Measurements from ENCODE around the gene FYB2.

FYB2 gene

GRCh38 chr1:56790036-56790435 is 29.2 kb downstream of the FYB2 start:
- TF ChIP-seq, protein P1, sequence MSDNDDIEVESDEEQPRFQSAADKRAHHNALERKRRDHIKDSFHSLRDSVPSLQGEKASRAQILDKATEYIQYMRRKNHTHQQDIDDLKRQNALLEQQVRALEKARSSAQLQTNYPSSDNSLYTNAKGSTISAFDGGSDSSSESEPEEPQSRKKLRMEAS (IDR thresholded peaks at IDR 0.05; ENCODE audit: low read depth, low read length): no peak
- no peak for TF ChIP-seq CTCF (IDR thresholded peaks at IDR 0.05; ENCODE audit: low read depth, low read length)
- TF ChIP-seq MYC (IDR thresholded peaks at IDR 0.05; ENCODE audit: low read depth, low read length): no peak
- TF ChIP-seq POLR2A (IDR thresholded peaks at IDR 0.05; ENCODE audit: extremely low read depth, insufficient read length): no peak
- H3K4me3 ChIP-seq (ENCODE audit: low read depth, low read length): no peak overlapping the region
- DNase-seq (ENCODE audit: low read depth): no peak

GRCh38 chr1:56788588-56788987 is 30.6 kb downstream of the FYB2 start:
- H3K4me3 ChIP-seq (ENCODE audit: low read depth, low read length): no peak overlapping the region
- TF ChIP-seq CTCF (IDR thresholded peaks at IDR 0.05; ENCODE audit: low read depth, low read length): no peak
- TF ChIP-seq, protein P1 (IDR thresholded peaks at IDR 0.05; ENCODE audit: low read depth, low read length): no peak
- TF ChIP-seq POLR2A (IDR thresholded peaks at IDR 0.05; ENCODE audit: extremely low read depth, insufficient read length): no peak
- no peak for DNase-seq (ENCODE audit: low read depth)

DNA sequence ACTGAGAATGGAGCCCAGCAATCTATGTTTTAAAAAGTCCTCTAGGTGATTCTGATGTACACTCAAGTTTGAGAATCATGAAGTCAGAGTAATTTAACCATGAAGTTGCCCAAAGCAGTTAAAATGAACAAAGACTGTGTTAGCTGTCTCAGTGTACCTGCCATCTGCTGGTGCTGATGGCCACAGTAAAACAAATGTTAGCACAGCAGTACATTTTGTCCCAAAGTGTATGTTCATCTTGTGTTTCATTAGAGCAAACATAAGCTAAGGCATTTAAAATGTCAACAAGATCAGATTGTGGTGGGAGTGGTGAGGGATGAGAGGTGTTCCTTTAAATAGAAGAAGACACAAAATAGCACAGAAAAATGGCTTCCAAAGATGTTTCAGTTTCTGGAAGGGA is 31.1 kb downstream of the FYB2 start:
- DNase-seq (ENCODE audit: low read depth): no peak
- H3K4me3 ChIP-seq (ENCODE audit: low read depth, low read length): no peak overlapping the region
- TF ChIP-seq POLR2A (IDR thresholded peaks at IDR 0.05; ENCODE audit: extremely low read depth, insufficient read length) (no peak), CTCF (IDR thresholded peaks at IDR 0.05; ENCODE audit: low read depth, low read length) (no peak), MYC (IDR thresholded peaks at IDR 0.05; ENCODE audit: low read depth, low read length) (no peak)
- TF ChIP-seq, protein P1 (IDR thresholded peaks at IDR 0.05; ENCODE audit: low read depth, low read length): no peak

DNA sequence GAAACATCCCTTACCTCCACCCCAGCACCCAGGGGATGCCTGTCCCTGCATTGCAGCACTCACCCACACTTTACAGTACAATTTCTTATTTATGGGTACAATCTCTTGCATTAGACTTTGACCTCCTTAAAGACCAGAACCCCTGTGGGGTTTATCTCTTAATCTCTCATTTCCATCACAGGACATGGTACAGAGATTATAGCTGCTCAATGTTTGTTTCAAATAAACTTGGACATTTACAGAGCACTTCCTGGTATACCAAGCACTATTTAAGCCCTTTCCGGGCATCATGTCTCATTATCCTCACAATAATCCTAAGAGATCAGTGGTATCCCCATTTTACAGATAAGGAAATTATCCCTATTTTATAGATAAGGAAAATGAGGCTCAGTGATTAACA is 31.9 kb downstream of the FYB2 start:
- no peak for DNase-seq (ENCODE audit: low read depth)
- no peak for TF ChIP-seq POLR2A (IDR thresholded peaks at IDR 0.05; ENCODE audit: extremely low read depth, insufficient read length)
- TF ChIP-seq, protein P1 (IDR thresholded peaks at IDR 0.05; ENCODE audit: low read depth, low read length): no peak
- H3K4me3 ChIP-seq (ENCODE audit: low read depth, low read length): no peak overlapping the region

- no peak for DNase-seq (ENCODE audit: low read depth)
- H3K4me3 ChIP-seq (ENCODE audit: low read depth, low read length): no peak overlapping the region
- TF ChIP-seq, protein P1 (IDR thresholded peaks at IDR 0.05; ENCODE audit: low read depth, low read length): no peak
- TF ChIP-seq CTCF (IDR thresholded peaks at IDR 0.05; ENCODE audit: low read depth, low read length) (no peak), MYC (IDR thresholded peaks at IDR 0.05; ENCODE audit: low read depth, low read length) (no peak), POLR2A (IDR thresholded peaks at IDR 0.05; ENCODE audit: extremely low read depth, insufficient read length) (no peak)
Measured at GRCh38 chr1:56782773-56783172, 36.4 kb downstream of the FYB2 start.

GRCh38 chr1:56780826-56781225 is 38.4 kb downstream of the FYB2 start:
- DNase-seq (ENCODE audit: low read depth): no peak
- no peak for TF ChIP-seq POLR2A (IDR thresholded peaks at IDR 0.05; ENCODE audit: extremely low read depth, insufficient read length)
- TF ChIP-seq, protein P1 (IDR thresholded peaks at IDR 0.05; ENCODE audit: low read depth, low read length): no peak
- no peak for TF ChIP-seq MYC (IDR thresholded peaks at IDR 0.05; ENCODE audit: low read depth, low read length)
- TF ChIP-seq CTCF (IDR thresholded peaks at IDR 0.05; ENCODE audit: low read depth, low read length): no peak
- no peak overlapping the region for H3K4me3 ChIP-seq (ENCODE audit: low read depth, low read length)
